GM18519 (cell line): ENCODE data around the gene TRPC1.
"Not testable (repeated sequence)": the region's sequence is repeated elsewhere in the genome, so short reads cannot be mapped to it uniquely, and the experiment has no call there.

Experiments used
- ATAC-seq: cut with Tn5 transposase; IDR thresholded peaks from one replicate; pipeline ENCODE4 v1.9.1; 2021; ENCODE audit warnings: mild to moderate bottlenecking, moderate library complexity; ENCODE audit not compliant: unreplicated experiment, low FRiP score

TRPC1 gene

GRCh38 chr3:142723968-142724681, at the start of gene TRPC1:
TSS of gene TRPC1 (plus strand) at chr3:142724034. CDS start at chr3:142724560, 526 bp downstream.
- peak; percentile 89 for ATAC-seq

- no peak for ATAC-seq
Measured at GRCh38 chr3:142676151-142676550, 47.7 kb upstream of the TRPC1 start.

GRCh38 chr3:142680710-142681109, 43.1 kb upstream of the TRPC1 start:
- ATAC-seq, result no peak

- no peak for ATAC-seq
Measured at GRCh38 chr3:142690613-142691012, 33.2 kb upstream of the TRPC1 start.

GRCh38 chr3:142691527-142691926, 32.3 kb upstream of the TRPC1 start:
- no peak for ATAC-seq

- ATAC-seq, result no peak
Measured at GRCh38 chr3:142693136-142693853, 30.5 kb upstream of the TRPC1 start.

- ATAC-seq, result no peak
Measured at GRCh38 chr3:142694225-142694624, 29.6 kb upstream of the TRPC1 start.

- no peak for ATAC-seq
Measured at GRCh38 chr3:142705198-142705597, 18.6 kb upstream of the TRPC1 start.

GRCh38 chr3:142706321-142707127, 17.3 kb upstream of the TRPC1 start:
- ATAC-seq, result no peak

- no peak for ATAC-seq
Measured at GRCh38 chr3:142709207-142709606, 14.6 kb upstream of the TRPC1 start.

GRCh38 chr3:142714882-142715281, 9.0 kb upstream of the TRPC1 start:
- not testable (repeated sequence) for ATAC-seq

GRCh38 chr3:142716102-142716501, 7.7 kb upstream of the TRPC1 start:
- ATAC-seq, result no peak

GRCh38 chr3:142723665-142723967, 218 bp upstream of the TRPC1 start:
- peak; percentile 12 for ATAC-seq

- ATAC-seq, result no peak
Measured at GRCh38 chr3:142724682-142725356, 985 bp downstream of the TRPC1 start.

GRCh38 chr3:142725357-142725739, 1.5 kb downstream of the TRPC1 start:
- no peak for ATAC-seq

- ATAC-seq, result no peak
Measured at GRCh38 chr3:142726017-142726416, 2.2 kb downstream of the TRPC1 start.

GRCh38 chr3:142732066-142732465, 8.2 kb downstream of the TRPC1 start:
- ATAC-seq, result no peak

- ATAC-seq, result no peak
Measured at GRCh38 chr3:142734834-142735233, 11.0 kb downstream of the TRPC1 start.

- ATAC-seq, result no peak
Measured at GRCh38 chr3:142735462-142735861, 11.6 kb downstream of the TRPC1 start.

- ATAC-seq, result no peak
Measured at GRCh38 chr3:142738396-142738795, 14.6 kb downstream of the TRPC1 start.

GRCh38 chr3:142746646-142747045, 22.8 kb downstream of the TRPC1 start:
- ATAC-seq, result no peak
